Measurements from ENCODE around the gene TSPEAR. TPM values are rescaled to one million over a fixed set of nuclear protein-coding genes. Genes with fewer than 3 reads are reported as not detected.

Gene TSPEAR
- total RNA-seq, 3 donors from 2014 or later (not counting 1 experiment from before 2014, with no cell fraction given): not detected

- Histone ChIP-seq H3K9me3 (ENCODE audit: control insufficient read depth, insufficient read depth, low read length) (peaks cover 10% of the 10 kb centered on the region), H3K27ac (ENCODE audit: low read length) (no peak overlapping the region), H3K27me3 (ENCODE audit: control insufficient read depth, insufficient read depth, low read length) (no peaks in the 10 kb centered on the region), H3K36me3 (ENCODE audit: control insufficient read depth, insufficient read depth, low read length) (no peaks in the 10 kb centered on the region), H3K4me3 (ENCODE audit: low read length) (no peak overlapping the region), H3K4me1 (ENCODE audit: control insufficient read depth, insufficient read depth, low read length) (no peaks in the 10 kb centered on the region)
- Mint-ChIP-seq H3K4me1 (no peaks in the 10 kb centered on the region), H3K27me3 (ENCODE audit: low read depth in 2 of 2) (peaks cover 5 to 7% of the 10 kb centered on the region in 2 donors), H3K4me3 (no peak overlapping the region), H3K9me3 (no peaks in the 10 kb centered on the region), H3K27ac (no peak overlapping the region), H3K36me3 (no peaks in the 10 kb centered on the region)
- intact Hi-C loops (cut with micrococcal nuclease): no loop called here
- ATAC-seq: no peak
- WGBS (ENCODE audit: insufficient coverage): 89% methylated on average over 8 of the region's 8 CpGs
- no peak for DNase-seq
- TF ChIP-seq CTCF (IDR thresholded peaks at IDR 0.05): no peak
Observed at GRCh38 chr21:44736291-44737004, 25.1 kb upstream of the TSPEAR start.

DNA sequence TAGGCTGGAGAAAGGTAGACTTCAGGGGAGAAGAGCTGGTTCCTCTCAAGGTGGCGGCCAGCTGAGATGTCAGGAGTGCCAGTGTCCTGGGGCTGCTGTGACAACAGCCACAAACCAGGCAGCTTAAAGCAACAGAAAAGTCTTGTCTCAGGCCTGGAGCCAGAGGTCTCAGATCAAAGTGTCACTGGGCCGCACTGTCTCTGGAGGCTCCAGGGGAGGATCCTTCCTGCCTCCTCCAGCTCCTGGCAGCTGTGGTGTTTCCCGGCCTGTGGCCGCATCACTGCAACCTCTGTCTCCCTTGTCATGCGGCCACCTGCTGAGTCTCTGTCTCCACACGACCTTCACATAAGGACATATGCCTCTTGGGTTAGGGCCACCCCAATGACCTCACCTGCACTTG is 24.4 kb upstream of the TSPEAR start:
- Mint-ChIP-seq H3K36me3 (no peaks in the 10 kb centered on the region), H3K9me3 (no peaks in the 10 kb centered on the region), H3K4me3 (no peak overlapping the region), H3K27me3 (ENCODE audit: low read depth in 2 of 2) (peaks cover 7 to 11% of the 10 kb centered on the region in 2 donors), H3K27ac (no peak overlapping the region), H3K4me1 (peaks cover 0 to 5% of the 10 kb centered on the region in 2 donors)
- intact Hi-C loops (cut with micrococcal nuclease): no loop called here
- no peaks in the 10 kb centered on the region for H3K4me1 ChIP-seq (ENCODE audit: control insufficient read depth, insufficient read depth, low read length)
- ATAC-seq: no peak
- H3K27me3 ChIP-seq (ENCODE audit: control insufficient read depth, insufficient read depth, low read length): no peaks in the 10 kb centered on the region
- no peaks in the 10 kb centered on the region for H3K36me3 ChIP-seq (ENCODE audit: control insufficient read depth, insufficient read depth, low read length)
- H3K9me3 ChIP-seq (ENCODE audit: control insufficient read depth, insufficient read depth, low read length): peaks cover 10% of the 10 kb centered on the region
- H3K27ac ChIP-seq (ENCODE audit: low read length): no peak overlapping the region
- no peak overlapping the region for H3K4me3 ChIP-seq (ENCODE audit: low read length)
- TF ChIP-seq CTCF (IDR thresholded peaks at IDR 0.05): no peak
- WGBS (ENCODE audit: insufficient coverage): 86% methylated on average over 6 of the region's 6 CpGs
- DNase-seq: no peak

- Mint-ChIP-seq H3K36me3 (no peaks in the 10 kb centered on the region), H3K4me1 (peaks cover 0 to 6% of the 10 kb centered on the region in 2 donors), H3K4me3 (no peak overlapping the region), H3K27me3 (ENCODE audit: low read depth in 2 of 2) (peaks cover 7 to 11% of the 10 kb centered on the region in 2 donors), H3K27ac (no peak overlapping the region), H3K9me3 (no peaks in the 10 kb centered on the region)
- H3K4me1 ChIP-seq (ENCODE audit: control insufficient read depth, insufficient read depth, low read length): no peaks in the 10 kb centered on the region
- no peak overlapping the region for H3K27ac ChIP-seq (ENCODE audit: low read length)
- intact Hi-C loops (cut with micrococcal nuclease): no loop called here
- peaks cover 10% of the 10 kb centered on the region for H3K9me3 ChIP-seq (ENCODE audit: control insufficient read depth, insufficient read depth, low read length)
- ATAC-seq (no peak), DNase-seq (no peak)
- TF ChIP-seq CTCF (IDR thresholded peaks at IDR 0.05): no peak
- WGBS (ENCODE audit: insufficient coverage): 92% methylated on average over 17 of the region's 17 CpGs
- H3K4me3 ChIP-seq (ENCODE audit: low read length): no peak overlapping the region
- no peaks in the 10 kb centered on the region for H3K27me3 ChIP-seq (ENCODE audit: control insufficient read depth, insufficient read depth, low read length)
- no peaks in the 10 kb centered on the region for H3K36me3 ChIP-seq (ENCODE audit: control insufficient read depth, insufficient read depth, low read length)
Observed at GRCh38 chr21:44734841-44735240, 23.5 kb upstream of the TSPEAR start.
